GM21717 (cell line): ENCODE results near the gene SUCNR1.
"Not testable (repeated sequence)": the region's sequence is repeated elsewhere in the genome, so short reads cannot be mapped to it uniquely, and the experiment has no call there.

Experiments
- ATAC-seq: cut with Tn5 transposase; IDR thresholded peaks from one replicate; pipeline ENCODE4 v1.9.1; 2021; ENCODE audit warnings: mild to moderate bottlenecking, moderate library complexity; ENCODE audit not compliant: unreplicated experiment

The SUCNR1 gene

DNA sequence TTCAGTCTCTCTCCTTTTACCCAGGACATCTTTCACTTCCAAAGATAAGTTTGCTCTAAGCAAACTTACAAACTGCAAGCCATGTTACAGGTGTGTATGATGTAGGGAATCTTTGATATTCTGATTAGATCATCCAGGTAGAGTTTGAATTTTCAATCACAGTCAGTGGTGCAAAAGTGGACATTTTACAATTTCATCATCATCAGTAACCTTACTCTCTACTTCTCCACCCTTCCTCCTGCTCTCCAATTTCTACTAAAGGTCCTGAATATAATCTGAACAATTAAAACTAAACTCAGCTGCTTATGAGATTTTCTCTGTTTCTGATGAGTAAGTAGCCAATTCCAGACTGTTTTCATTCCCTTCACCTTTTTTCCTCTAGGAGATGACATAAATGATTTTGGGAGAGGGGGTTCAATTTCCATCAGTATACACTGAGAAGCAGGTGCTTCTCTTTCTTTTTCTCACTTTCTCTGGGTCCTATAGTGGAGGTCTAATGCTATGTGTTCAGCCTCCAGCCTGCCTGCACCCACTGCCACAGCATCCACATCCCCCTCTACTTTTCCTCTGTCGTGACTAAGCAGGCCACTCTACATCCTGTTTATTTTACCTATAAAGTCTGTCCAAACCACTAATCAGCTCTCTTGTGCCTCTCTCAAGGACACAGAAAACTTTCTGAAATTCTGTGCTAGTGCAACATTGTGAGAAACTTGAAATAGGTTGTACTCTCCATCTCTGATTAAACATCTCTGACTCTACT lies 27.6 kb downstream of the SUCNR1 start:
- ATAC-seq = no peak

DNA sequence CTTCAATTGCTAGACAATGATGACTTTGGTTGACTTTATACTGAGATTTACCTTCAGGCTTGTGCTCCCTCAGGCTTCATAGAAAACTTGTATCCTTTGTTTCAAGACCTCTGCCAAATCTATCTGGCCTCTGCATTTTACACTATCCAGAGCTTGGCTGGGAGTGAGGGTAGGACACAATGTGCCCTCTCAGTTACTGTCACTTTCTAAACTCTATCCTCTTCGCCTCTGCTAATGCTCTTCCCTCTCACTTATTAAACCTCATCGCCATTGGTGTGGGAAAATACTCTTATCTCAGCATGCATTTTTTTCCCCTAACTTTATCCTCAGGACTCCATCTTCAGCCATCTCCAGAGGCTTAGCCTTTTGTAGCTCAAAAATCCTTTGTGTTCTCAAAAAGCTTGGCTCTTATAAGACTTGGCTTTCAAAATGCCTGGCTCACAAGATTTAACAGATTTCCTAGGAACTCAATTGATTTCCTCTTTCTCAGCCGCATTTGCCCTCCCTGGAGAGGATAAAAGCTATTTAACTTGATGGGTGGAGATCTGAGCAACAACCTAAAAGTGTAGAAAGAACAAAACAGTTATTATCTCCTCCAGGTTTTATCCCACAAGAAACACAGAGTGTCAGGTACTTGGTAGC lies 28.3 kb downstream of the SUCNR1 start:
- no peak for ATAC-seq

GRCh38 chr3:151903501-151903991 lies 30.1 kb downstream of the SUCNR1 start:
- ATAC-seq = no peak

- ATAC-seq = no peak
Observed at GRCh38 chr3:151905647-151906046, 32.2 kb downstream of the SUCNR1 start.

- no peak for ATAC-seq
Observed at GRCh38 chr3:151906751-151907150, 33.3 kb downstream of the SUCNR1 start.

GRCh38 chr3:151908399-151908798 lies 35.0 kb downstream of the SUCNR1 start:
- no peak for ATAC-seq

GRCh38 chr3:151909681-151910405 lies 36.4 kb downstream of the SUCNR1 start:
- no peak for ATAC-seq

- no peak for ATAC-seq
Observed at GRCh38 chr3:151911462-151911861, 38.0 kb downstream of the SUCNR1 start.

- ATAC-seq = no peak
Observed at GRCh38 chr3:151912028-151912427, 38.6 kb downstream of the SUCNR1 start.

GRCh38 chr3:151916781-151917180 lies 43.3 kb downstream of the SUCNR1 start:
- ATAC-seq = no peak

GRCh38 chr3:151918253-151919029 lies 45.0 kb downstream of the SUCNR1 start:
- ATAC-seq = peak; percentile 64

GRCh38 chr3:151919030-151919328 lies 45.5 kb downstream of the SUCNR1 start:
- ATAC-seq = no peak

DNA sequence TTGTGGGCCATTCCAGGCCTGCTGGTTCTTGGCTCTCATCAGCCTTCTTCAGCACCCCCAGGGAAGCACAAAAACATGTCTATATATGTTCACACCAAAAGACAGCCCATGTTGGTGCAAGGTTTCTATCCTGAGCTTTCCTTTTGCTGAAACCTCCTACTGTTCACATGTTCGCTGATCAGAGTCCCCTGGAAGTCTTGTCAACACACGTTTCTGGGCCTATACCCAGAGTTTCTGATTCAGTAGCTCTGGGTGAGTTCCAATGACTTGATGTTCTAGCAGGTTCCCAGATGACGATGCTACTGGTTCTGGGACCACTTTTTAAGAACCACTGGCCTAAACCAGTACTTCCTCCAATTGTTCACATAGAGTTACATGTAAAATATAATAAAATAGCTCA lies 46.0 kb downstream of the SUCNR1 start:
- ATAC-seq = no peak

GRCh38 chr3:151923901-151924300 lies 50.5 kb downstream of the SUCNR1 start:
- ATAC-seq = no peak

- no peak for ATAC-seq
Observed at GRCh38 chr3:151924753-151925152, 51.3 kb downstream of the SUCNR1 start.

GRCh38 chr3:151925419-151925818 lies 52.0 kb downstream of the SUCNR1 start:
- ATAC-seq = no peak

- no peak for ATAC-seq
Observed at GRCh38 chr3:151925876-151926275, 52.4 kb downstream of the SUCNR1 start.

DNA sequence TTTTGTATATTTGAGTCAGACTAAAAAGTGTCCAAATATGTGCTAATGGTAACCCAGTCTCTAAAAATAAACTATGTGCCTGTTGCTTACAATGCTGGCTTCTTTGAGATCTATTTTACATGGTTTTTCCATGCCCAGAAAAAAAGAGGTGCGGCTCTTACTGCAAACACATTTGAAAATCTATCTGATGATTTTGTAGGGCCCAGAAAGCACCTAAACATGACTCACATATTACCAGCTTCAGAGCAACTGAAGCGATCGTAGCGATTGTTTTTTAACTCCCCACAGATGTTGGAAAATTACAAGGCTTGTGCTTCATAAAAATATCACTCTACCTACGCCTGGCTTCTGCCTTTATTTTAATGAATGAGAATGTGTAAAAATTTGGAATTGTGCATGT lies 53.5 kb downstream of the SUCNR1 start:
- no peak for ATAC-seq

- ATAC-seq = not testable (repeated sequence)
Observed at GRCh38 chr3:151927915-151928525, 54.6 kb downstream of the SUCNR1 start.

GRCh38 chr3:151931171-151931570 lies 57.7 kb downstream of the SUCNR1 start:
- no peak for ATAC-seq
